Measurements from ENCODE around the gene IDUA. TPM values are rescaled to one million over a fixed set of nuclear protein-coding genes. Genes with fewer than 3 reads are reported as not detected.

Gene IDUA
- total and polyA plus RNA-seq, 2 donors (not counting 1 experiment from before 2014, with no cell fraction given), result 57.0 to 67.4 TPM

DNA sequence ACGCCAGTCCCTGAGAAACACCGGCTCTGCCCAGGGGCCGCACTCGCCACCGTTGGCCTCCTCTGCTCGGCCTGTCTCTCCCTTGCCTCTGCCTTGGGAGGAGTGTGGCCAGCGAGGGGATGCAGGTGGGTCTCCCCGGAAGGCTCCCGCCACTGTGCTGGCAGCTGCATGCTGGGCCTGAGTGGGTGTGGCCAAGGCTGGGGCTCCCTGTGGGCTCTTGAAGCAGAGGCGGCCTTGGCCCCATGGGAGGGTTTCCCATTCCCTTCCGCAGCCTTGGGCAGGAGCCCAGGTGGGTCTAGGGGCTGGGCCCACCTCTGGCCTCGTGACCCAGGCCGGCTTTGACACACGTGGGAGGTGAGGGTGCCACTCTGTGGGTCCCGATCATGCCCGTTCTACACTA, 43.7 kb downstream of the IDUA start:
- no peak overlapping the region for H3K9ac ChIP-seq (ENCODE audit: low read length)
- POLR2A ChIA-PET, result no interaction called here
- no peaks in the 10 kb centered on the region for H4K20me1 ChIP-seq (ENCODE audit: control insufficient read depth, insufficient read depth, low read length, poor library complexity, severe bottlenecking)
- no peak overlapping the region for H3K4me2 ChIP-seq (replicated peaks; ENCODE audit: low read depth, low read length, poor library complexity, severe bottlenecking)
- intact Hi-C loops (cut with micrococcal nuclease), result no loop called here
- H3K9me3 Mint-ChIP-seq (ENCODE audit: insufficient read depth), result no peaks in the 10 kb centered on the region
- H3K4me3 Mint-ChIP-seq, result no peak overlapping the region
- CTCF ChIA-PET, result no interaction called here
- DNase-seq, result no peak
- no peaks in the 10 kb centered on the region for H3K79me2 ChIP-seq (ENCODE audit: control insufficient read depth, insufficient read depth, low read length)
- WGBS (ENCODE audit: insufficient coverage), result 55% methylated on average over 16 of the region's 16 CpGs
- no peaks in the 10 kb centered on the region for H3K27me3 Mint-ChIP-seq
- no peak overlapping the region for H3K27ac ChIP-seq (ENCODE audit: low read length in 2 of 2)
- H2AFZ ChIP-seq (ENCODE audit: insufficient read depth, low read depth, low read length, poor library complexity, severe bottlenecking), result no peak overlapping the region
- H3K4me1 Mint-ChIP-seq, result peaks cover 12% of the 10 kb centered on the region
- H3K36me3 ChIP-seq (replicated peaks in 1 of 2; ENCODE audit: control extremely low read depth in 1 of 2, control insufficient read depth in 1 of 2, extremely low read depth in 1 of 2, insufficient read depth in 2 of 2, low read length in 1 of 2), result no peaks in the 10 kb centered on the region
- H3K4me3 ChIP-seq (ENCODE audit: control extremely low read depth in 1 of 5, extremely low read depth in 1 of 5, insufficient read depth in 1 of 5, low read depth in 2 of 5, low read length in 4 of 5), result no peak overlapping the region
- peaks cover 0 to 6% (median 0%) of the 10 kb centered on the region in 3 donors for H3K9me3 ChIP-seq (ENCODE audit: control extremely low read depth in 1 of 3, control insufficient read depth in 2 of 3, insufficient read depth in 1 of 3, low read length in 2 of 3)
- no peak overlapping the region for H3K27ac Mint-ChIP-seq
- peaks cover 0 to 29% (median 0%) of the 10 kb centered on the region in 4 experiments for H3K27me3 ChIP-seq (replicated peaks in 1 of 4; ENCODE audit: control extremely low read depth in 1 of 4, control insufficient read depth in 3 of 4, insufficient read depth in 4 of 4, low read length in 3 of 4)
- TF ChIP-seq EZH2 (IDR thresholded peaks at IDR 0.05; ENCODE audit: borderline replicate concordance, insufficient read depth, low read depth, low read length, poor library complexity, severe bottlenecking), result no peak
- TF ChIP-seq, protein P1, sequence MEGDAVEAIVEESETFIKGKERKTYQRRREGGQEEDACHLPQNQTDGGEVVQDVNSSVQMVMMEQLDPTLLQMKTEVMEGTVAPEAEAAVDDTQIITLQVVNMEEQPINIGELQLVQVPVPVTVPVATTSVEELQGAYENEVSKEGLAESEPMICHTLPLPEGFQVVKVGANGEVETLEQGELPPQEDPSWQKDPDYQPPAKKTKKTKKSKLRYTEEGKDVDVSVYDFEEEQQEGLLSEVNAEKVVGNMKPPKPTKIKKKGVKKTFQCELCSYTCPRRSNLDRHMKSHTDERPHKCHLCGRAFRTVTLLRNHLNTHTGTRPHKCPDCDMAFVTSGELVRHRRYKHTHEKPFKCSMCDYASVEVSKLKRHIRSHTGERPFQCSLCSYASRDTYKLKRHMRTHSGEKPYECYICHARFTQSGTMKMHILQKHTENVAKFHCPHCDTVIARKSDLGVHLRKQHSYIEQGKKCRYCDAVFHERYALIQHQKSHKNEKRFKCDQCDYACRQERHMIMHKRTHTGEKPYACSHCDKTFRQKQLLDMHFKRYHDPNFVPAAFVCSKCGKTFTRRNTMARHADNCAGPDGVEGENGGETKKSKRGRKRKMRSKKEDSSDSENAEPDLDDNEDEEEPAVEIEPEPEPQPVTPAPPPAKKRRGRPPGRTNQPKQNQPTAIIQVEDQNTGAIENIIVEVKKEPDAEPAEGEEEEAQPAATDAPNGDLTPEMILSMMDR (IDR thresholded peaks at IDR 0.05), result no peak
- H3K4me1 ChIP-seq (ENCODE audit: control insufficient read depth in 2 of 2, insufficient read depth in 2 of 2, low read length in 2 of 2), result peaks cover 8 to 14% of the 10 kb centered on the region in 2 donors
- ATAC-seq (ENCODE audit: low read depth), result no peak

DNA sequence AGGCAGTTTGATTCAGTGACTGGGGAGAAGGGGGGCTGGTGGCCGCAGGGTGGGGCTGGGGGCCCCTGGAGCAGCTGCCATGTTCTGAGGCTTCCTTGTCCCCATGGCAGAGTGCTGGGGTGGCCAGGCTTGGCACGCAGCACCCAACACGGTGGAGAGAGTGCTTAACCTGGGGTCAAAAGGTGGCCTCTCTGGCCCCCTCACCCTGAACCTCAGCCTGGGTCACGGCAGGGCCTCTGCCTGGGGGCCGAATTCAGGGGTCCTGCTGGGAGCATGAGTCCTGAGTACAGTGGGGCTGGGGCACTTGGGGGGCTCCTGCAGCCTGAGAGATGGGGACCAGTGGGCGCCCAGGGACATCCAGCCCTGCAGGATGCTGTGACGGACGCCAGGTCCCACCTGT, 44.5 kb downstream of the IDUA start:
- Histone ChIP-seq H4K20me1 (ENCODE audit: control insufficient read depth, insufficient read depth, low read length, poor library complexity, severe bottlenecking) (no peaks in the 10 kb centered on the region), H3K27me3 (replicated peaks in 1 of 4; ENCODE audit: control extremely low read depth in 1 of 4, control insufficient read depth in 3 of 4, insufficient read depth in 4 of 4, low read length in 3 of 4) (peaks cover 0 to 29% (median 0%) of the 10 kb centered on the region in 4 experiments), H3K79me2 (ENCODE audit: control insufficient read depth, insufficient read depth, low read length) (no peaks in the 10 kb centered on the region), H3K9ac (ENCODE audit: low read length) (no peak overlapping the region), H3K27ac (ENCODE audit: low read length in 2 of 2) (no peak overlapping the region), H3K4me2 (replicated peaks; ENCODE audit: low read depth, low read length, poor library complexity, severe bottlenecking) (no peak overlapping the region), H3K36me3 (replicated peaks in 1 of 2; ENCODE audit: control extremely low read depth in 1 of 2, control insufficient read depth in 1 of 2, extremely low read depth in 1 of 2, insufficient read depth in 2 of 2, low read length in 1 of 2) (no peaks in the 10 kb centered on the region), H3K9me3 (ENCODE audit: control extremely low read depth in 1 of 3, control insufficient read depth in 2 of 3, insufficient read depth in 1 of 3, low read length in 2 of 3) (peaks cover 0 to 6% (median 0%) of the 10 kb centered on the region in 3 donors), H2AFZ (ENCODE audit: insufficient read depth, low read depth, low read length, poor library complexity, severe bottlenecking) (no peak overlapping the region), H3K4me3 (ENCODE audit: control extremely low read depth in 1 of 5, extremely low read depth in 1 of 5, insufficient read depth in 1 of 5, low read depth in 2 of 5, low read length in 4 of 5) (no peak overlapping the region), H3K4me1 (ENCODE audit: control insufficient read depth in 2 of 2, insufficient read depth in 2 of 2, low read length in 2 of 2) (peaks cover under 1 to 6% of the 10 kb centered on the region in 2 donors)
- WGBS (ENCODE audit: insufficient coverage), result 86% methylated on average over 8 of the region's 8 CpGs
- Mint-ChIP-seq H3K4me3 (no peak overlapping the region), H3K27me3 (no peaks in the 10 kb centered on the region), H3K4me1 (peaks cover 4% of the 10 kb centered on the region), H3K27ac (no peak overlapping the region), H3K9me3 (ENCODE audit: insufficient read depth) (no peaks in the 10 kb centered on the region)
- no peak for ATAC-seq (ENCODE audit: low read depth)
- intact Hi-C loops (cut with micrococcal nuclease), result no loop called here
- no peak for DNase-seq
- TF ChIP-seq, protein P1 (IDR thresholded peaks at IDR 0.05), result no peak
- TF ChIP-seq EZH2 (IDR thresholded peaks at IDR 0.05; ENCODE audit: borderline replicate concordance, insufficient read depth, low read depth, low read length, poor library complexity, severe bottlenecking), result no peak
- CTCF ChIA-PET, result no interaction called here
- POLR2A ChIA-PET, result no interaction called here

Data from B cell (primary cell).